HG02938 (cell line): Measurements from ENCODE around the gene CABYR.
"Not testable (repeated sequence)": the region's sequence is repeated elsewhere in the genome, so short reads cannot be mapped to it uniquely, and the experiment has no call there.

ENCODE experiments used
- ATAC-seq: cut with Tn5 transposase; IDR thresholded peaks from one replicate; pipeline ENCODE4 v1.9.1; 2021; ENCODE audit warnings: mild to moderate bottlenecking, moderate library complexity; ENCODE audit not compliant: unreplicated experiment

Gene CABYR

GRCh38 chr18:24128700-24129099 is 10.2 kb upstream of the CABYR start:
- ATAC-seq, result no peak

- no peak for ATAC-seq
Observed at GRCh38 chr18:24130494-24130893, 8.4 kb upstream of the CABYR start.

- ATAC-seq, result no peak
Observed at GRCh38 chr18:24136967-24137373, 1.9 kb upstream of the CABYR start.

- no peak for ATAC-seq
Observed at GRCh38 chr18:24138409-24138788, 463 bp upstream of the CABYR start.

GRCh38 chr18:24140697-24141096 is 1.8 kb downstream of the CABYR start:
- ATAC-seq, result no peak

GRCh38 chr18:24142376-24142775 is 3.5 kb downstream of the CABYR start:
- no peak for ATAC-seq

GRCh38 chr18:24149591-24149990 is 10.7 kb downstream of the CABYR start:
- ATAC-seq, result not testable (repeated sequence)

- no peak for ATAC-seq
Observed at GRCh38 chr18:24153397-24153796, 14.5 kb downstream of the CABYR start.

GRCh38 chr18:24157855-24158254 is 19.0 kb downstream of the CABYR start:
- ATAC-seq, result no peak

- ATAC-seq, result no peak
Observed at GRCh38 chr18:24160086-24160485, 21.2 kb downstream of the CABYR start.

GRCh38 chr18:24161304-24161703 is 22.4 kb downstream of the CABYR start:
- ATAC-seq, result no peak

- ATAC-seq, result no peak
Observed at GRCh38 chr18:24168496-24168895, 29.6 kb downstream of the CABYR start.

- ATAC-seq, result no peak
Observed at GRCh38 chr18:24170360-24170759, 31.5 kb downstream of the CABYR start.

- no peak for ATAC-seq
Observed at GRCh38 chr18:24173997-24174396, 35.1 kb downstream of the CABYR start.

- peak; percentile 86 for ATAC-seq
Observed at GRCh38 chr18:24176727-24177416, 38.0 kb downstream of the CABYR start.

GRCh38 chr18:24177499-24178133 is 38.8 kb downstream of the CABYR start:
- no peak for ATAC-seq

GRCh38 chr18:24180048-24180447 is 41.2 kb downstream of the CABYR start:
- no peak for ATAC-seq

- ATAC-seq, result no peak
Observed at GRCh38 chr18:24181806-24182205, 42.9 kb downstream of the CABYR start.

- no peak for ATAC-seq
Observed at GRCh38 chr18:24185805-24186204, 46.9 kb downstream of the CABYR start.

- peak; percentile 72 for ATAC-seq
Observed at GRCh38 chr18:24187049-24187448, 48.2 kb downstream of the CABYR start.

- no peak for ATAC-seq
Observed at GRCh38 chr18:24187689-24188088, 48.8 kb downstream of the CABYR start.

GRCh38 chr18:24188120-24188519 is 49.3 kb downstream of the CABYR start:
- ATAC-seq, result no peak
